Neuronal stem cell (in vitro differentiated cells): ENCODE results near the gene NARF.
"Not testable (repeated sequence)": the region's sequence is repeated elsewhere in the genome, so short reads cannot be mapped to it uniquely, and the experiment has no call there.

Experiments
- DNase-seq: peaks from one replicate; pipeline ENCODE4 v3.0.0-alpha.2; 2013; ENCODE audit warnings: low spot score
- H2AFZ ChIP-seq: one replicate; pipeline ENCODE4 v1.6.1; 2013; ENCODE audit warnings: mild to moderate bottlenecking, low read length, inconsistent platforms
- H2AK5ac ChIP-seq: 2 replicates; pipeline ENCODE4 v1.6.1; 2013; ENCODE audit warnings: low read depth, mild to moderate bottlenecking, inconsistent platforms, low read length, moderate library complexity, mixed read lengths
- H2BK120ac ChIP-seq: 2 replicates; pipeline ENCODE4 v1.6.1; 2013; ENCODE audit warnings: low read depth, mild to moderate bottlenecking, inconsistent platforms, low read length, moderate library complexity, mixed read lengths
- H2BK12ac ChIP-seq: one replicate; pipeline ENCODE4 v1.6.1; 2013; ENCODE audit warnings: low read length, inconsistent platforms
- H2BK15ac ChIP-seq: 2 replicates; pipeline ENCODE4 v1.6.1; 2013; ENCODE audit warnings: mild to moderate bottlenecking, low read length, inconsistent platforms, mixed read lengths
- H2BK5ac ChIP-seq: one replicate; pipeline ENCODE4 v1.6.1; 2013; ENCODE audit warnings: inconsistent platforms, mild to moderate bottlenecking, low read length, moderate library complexity
- H3K14ac ChIP-seq: one replicate; pipeline ENCODE4 v1.6.1; 2013; ENCODE audit warnings: low read length, inconsistent platforms
- H3K18ac ChIP-seq: 2 replicates; pipeline ENCODE4 v1.6.1; 2013; ENCODE audit warnings: low read length, inconsistent platforms
- H3K23ac ChIP-seq: 2 replicates; pipeline ENCODE4 v1.6.1; 2013; ENCODE audit warnings: low read depth, mild to moderate bottlenecking, mixed read lengths, low read length, inconsistent platforms; ENCODE audit not compliant: poor library complexity
- H3K27ac ChIP-seq: replicated peaks from 3 replicates; pipeline ENCODE4 v1.5.1; 2013; ENCODE audit warnings: low read length, inconsistent platforms
- H3K27me3 ChIP-seq, 3 experiments: 2 replicates each; pipeline ENCODE4 v1.6.1; 2013; ENCODE audit warnings: low read length in 3 of 3, mild to moderate bottlenecking in 2 of 3, inconsistent platforms in 1 of 3, low read depth in 1 of 3, mixed read lengths in 1 of 3, moderate library complexity in 1 of 3; ENCODE audit not compliant: control insufficient read depth in 3 of 3, insufficient read depth in 3 of 3
- H3K36me3 ChIP-seq, 2 donors: replicated peaks in 1 of 2; 2 replicates each; pipeline ENCODE4 v1.6.1; 2013; ENCODE audit warnings: low read length in 2 of 2; ENCODE audit not compliant: control insufficient read depth in 2 of 2, insufficient read depth in 2 of 2
- H3K4ac ChIP-seq: 2 replicates; pipeline ENCODE4 v1.6.1; 2013; ENCODE audit warnings: inconsistent platforms, mild to moderate bottlenecking, low read length, moderate library complexity
- H3K4me1 ChIP-seq, 2 donors: 1 replicate in 1 of 2; 2 replicates in 1 of 2; pipeline ENCODE4 v1.6.1; 2013; ENCODE audit warnings: low read length in 2 of 2, low read depth in 1 of 2; ENCODE audit not compliant: control insufficient read depth in 2 of 2, insufficient read depth in 1 of 2
- H3K4me2 ChIP-seq: one replicate; pipeline ENCODE4 v1.6.1; 2013; ENCODE audit warnings: mild to moderate bottlenecking, low read length, inconsistent platforms; ENCODE audit not compliant: insufficient read depth, poor library complexity, severe bottlenecking
- H3K4me3 ChIP-seq, 2 donors: 2 replicates each; pipeline ENCODE4 v1.5.1; 2013; ENCODE audit warnings: low read length in 2 of 2, mild to moderate bottlenecking in 2 of 2, inconsistent platforms in 1 of 2, moderate library complexity in 1 of 2
- H3K79me1 ChIP-seq: one replicate; pipeline ENCODE4 v1.6.1; 2013; ENCODE audit warnings: low read depth, mild to moderate bottlenecking, inconsistent platforms, low read length, moderate library complexity
- H3K9ac ChIP-seq: one replicate; pipeline ENCODE4 v1.6.1; 2013; ENCODE audit warnings: mild to moderate bottlenecking, low read depth, low read length, inconsistent platforms; ENCODE audit not compliant: poor library complexity
- H3K9me3 ChIP-seq, 2 donors: replicated peaks in 1 of 2; 2 replicates each; pipeline versions ENCODE3 to v1.6.1; 2013; ENCODE audit warnings: low read length in 2 of 2, mild to moderate bottlenecking in 2 of 2, inconsistent platforms in 1 of 2, low read depth in 1 of 2, mixed read lengths in 1 of 2, moderate library complexity in 1 of 2; ENCODE audit not compliant: control insufficient read depth in 2 of 2, insufficient read depth in 1 of 2
- H4K8ac ChIP-seq: one replicate; pipeline ENCODE4 v1.6.1; 2013; ENCODE audit warnings: low read depth, mild to moderate bottlenecking, inconsistent platforms, low read length, moderate library complexity
- H4K91ac ChIP-seq: one replicate; pipeline ENCODE4 v1.6.1; 2013; ENCODE audit warnings: low read length, low read depth, mild to moderate bottlenecking, inconsistent platforms; ENCODE audit not compliant: poor library complexity
- WGBS, 2 donors: extraction: QIAGEN DNeasy Blood & Tissue Kit; methylation state at CpG; one replicate each; pipeline ENCODE4 v1.1.7; 2013; ENCODE audit warnings: missing lambda C conversion rate in 2 of 2, mixed read lengths in 1 of 2; ENCODE audit not compliant: insufficient read length in 2 of 2, insufficient replicate concordance in 1 of 2; ENCODE audit errors: extremely low coverage in 2 of 2; 5-methylcytosine and 5-hydroxymethylcytosine counted together

Gene NARF

GRCh38 chr17:82513864-82514263 is 55.3 kb downstream of the NARF start:
- not testable (repeated sequence) for H3K27ac ChIP-seq, H4K8ac ChIP-seq, H3K9ac ChIP-seq, H2BK120ac ChIP-seq, H3K14ac ChIP-seq, H3K9me3 ChIP-seq, H3K4ac ChIP-seq, H2BK12ac ChIP-seq, H3K23ac ChIP-seq, H2AK5ac ChIP-seq, DNase-seq, H2BK15ac ChIP-seq, H2AFZ ChIP-seq, H3K4me1 ChIP-seq, H4K91ac ChIP-seq, H3K4me2 ChIP-seq, H2BK5ac ChIP-seq, H3K79me1 ChIP-seq, H3K4me3 ChIP-seq, H3K27me3 ChIP-seq, H3K36me3 ChIP-seq, H3K18ac ChIP-seq
- WGBS, 2 donors, result no CpG with 5 or more reads among the region's 10 CpGs

- no peak overlapping the region for H3K27ac ChIP-seq
- no peak overlapping the region for H3K14ac ChIP-seq
- no peak overlapping the region for H2BK12ac ChIP-seq
- no peak overlapping the region for H2BK120ac ChIP-seq
- H3K4me3 ChIP-seq, result no peak overlapping the region
- no peak for DNase-seq
- H2AK5ac ChIP-seq, result no peak overlapping the region
- H4K8ac ChIP-seq, result no peak overlapping the region
- no peak overlapping the region for H4K91ac ChIP-seq
- no peak overlapping the region for H3K4me2 ChIP-seq
- no peak overlapping the region for H3K18ac ChIP-seq
- WGBS, 2 donors, result no CpG with 5 or more reads among the region's 10 CpGs
- H3K27me3 ChIP-seq, result no peaks in the 10 kb centered on the region
- no peak overlapping the region for H3K9ac ChIP-seq
- H3K36me3 ChIP-seq, result peaks cover 0 to 5% of the 10 kb centered on the region in 2 donors
- no peak overlapping the region for H2BK5ac ChIP-seq
- no peak overlapping the region for H3K4ac ChIP-seq
- peaks cover 0 to 4% of the 10 kb centered on the region in 2 donors for H3K9me3 ChIP-seq
- H3K4me1 ChIP-seq, result no peaks in the 10 kb centered on the region
- no peaks in the 10 kb centered on the region for H3K79me1 ChIP-seq
- no peak overlapping the region for H2BK15ac ChIP-seq
- H2AFZ ChIP-seq, result no peak overlapping the region
- H3K23ac ChIP-seq, result no peak overlapping the region
These were observed 58.8 kb downstream of the NARF start for GRCh38 chr17:82517230-82517865.

DNA sequence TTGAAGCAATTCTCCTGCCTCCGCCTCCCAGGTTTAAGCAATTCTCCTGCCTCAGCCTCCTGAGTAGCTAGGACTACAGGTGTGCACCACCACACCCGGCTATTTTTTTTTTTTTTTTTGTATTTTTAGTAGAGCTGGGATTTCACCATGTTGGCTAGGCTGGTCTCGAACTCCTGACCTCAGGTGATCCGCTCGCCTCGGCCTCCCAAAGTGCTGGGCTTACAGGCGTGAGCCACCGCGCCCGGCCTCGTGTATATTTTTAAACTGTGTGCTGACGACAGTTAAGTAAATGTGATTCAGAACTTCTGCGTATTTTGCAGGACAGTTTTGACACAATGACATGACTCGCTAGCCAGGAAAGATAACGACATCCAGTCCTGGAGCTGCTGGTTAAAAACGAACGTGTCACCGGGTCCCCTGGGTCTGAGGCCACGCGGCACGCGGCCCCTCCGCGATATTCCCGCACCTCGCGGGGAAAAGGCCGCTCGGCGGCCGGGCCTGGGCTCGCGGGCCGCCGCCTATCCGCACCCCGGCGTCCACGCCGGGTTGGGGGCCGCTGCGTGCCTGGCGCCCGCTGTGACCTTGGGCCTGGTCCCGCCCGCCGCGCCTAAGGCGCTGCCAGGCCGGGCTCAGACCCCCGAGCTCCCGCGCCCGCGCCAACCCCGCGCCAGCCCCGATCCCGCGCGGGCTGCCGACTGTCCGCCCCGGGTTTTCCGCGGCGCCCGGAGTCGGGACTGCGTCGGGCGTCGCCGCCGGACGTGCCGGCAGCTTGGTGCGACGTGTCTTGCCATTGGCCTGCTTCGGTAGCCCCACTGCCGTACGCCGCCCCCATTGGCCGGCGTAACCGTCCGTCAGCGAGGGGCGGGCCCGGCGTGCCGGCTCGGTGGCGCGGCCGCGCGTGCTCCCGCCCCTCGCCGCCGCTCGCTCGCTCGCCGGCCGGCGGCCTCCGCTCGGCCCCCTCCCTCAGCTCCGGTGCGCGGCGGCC is 60.6 kb downstream of the NARF start, which contains the start of gene FOXK2:
Gene FOXK2, plus strand, starts transcription at position 907 of the 985 bp plus-strand sequence. CDS start 157 bp downstream, outside the sequence.
- Histone ChIP-seq H3K27ac (peak within 1 kb of the TSS; percentile 68), H2BK5ac (no peak within 1 kb of the TSS), H2AK5ac (peak within 1 kb of the TSS; percentile 79), H3K9me3 (peaks cover 0 to 4% of the 10 kb centered on the region in 2 donors), H3K14ac (no peak within 1 kb of the TSS), H3K27me3 (no peaks in the 10 kb centered on the region), H3K18ac (peak within 1 kb of the TSS; percentile 93), H3K4ac (no peak within 1 kb of the TSS), H3K4me3 (peak within 1 kb of the TSS; percentile 68 to 99), H3K4me2 (peak within 1 kb of the TSS; percentile 77), H2BK15ac (no peak within 1 kb of the TSS), H2BK120ac (no peak within 1 kb of the TSS), H3K79me1 (peaks cover 2% of the 10 kb centered on the region), H2BK12ac (no peak within 1 kb of the TSS), H3K4me1 (no peaks in the 10 kb centered on the region), H3K23ac (peak within 1 kb of the TSS; percentile 73), H4K91ac (no peak within 1 kb of the TSS), H4K8ac (no peak within 1 kb of the TSS), H2AFZ (peak within 1 kb of the TSS; percentile 98), H3K9ac (peak within 1 kb of the TSS; percentile 88), H3K36me3 (peaks cover 0 to 17% of the 10 kb centered on the region in 2 donors)
- no CpG with 5 or more reads among the region's 114 CpGs for WGBS, 2 donors
- peak; percentile 94 for DNase-seq
